Jurkat, Clone E6-1 (cell line): Measurements from ENCODE around the gene ETFB. TPM values are rescaled to one million over a fixed set of nuclear protein-coding genes. Genes with fewer than 3 reads are reported as not detected.
"Not testable (repeated sequence)": the region's sequence is repeated elsewhere in the genome, so short reads cannot be mapped to it uniquely, and the experiment has no call there.

Source experiments
- DNase-seq: peaks from one replicate; pipeline ENCODE4 v3.0.0-alpha.2; 2011; ENCODE audit warnings: low read depth, low spot score
- H3K4me3 ChIP-seq: 2 replicates; pipeline ENCODE4 v1.5.1; 2011; ENCODE audit warnings: mild to moderate bottlenecking, low read length, control low read depth, moderate library complexity
- polyA plus RNA-seq: library from polyadenylated mRNA; unstranded; fragments of >200 nt; gene quantifications from one replicate; pipeline ENCODE4 v1.2.1, GENCODE V29; 2012; ENCODE audit warnings: missing spikeins; ENCODE audit not compliant: insufficient read length, insufficient read depth

ETFB gene
- 160 TPM for polyA plus RNA-seq

DNA sequence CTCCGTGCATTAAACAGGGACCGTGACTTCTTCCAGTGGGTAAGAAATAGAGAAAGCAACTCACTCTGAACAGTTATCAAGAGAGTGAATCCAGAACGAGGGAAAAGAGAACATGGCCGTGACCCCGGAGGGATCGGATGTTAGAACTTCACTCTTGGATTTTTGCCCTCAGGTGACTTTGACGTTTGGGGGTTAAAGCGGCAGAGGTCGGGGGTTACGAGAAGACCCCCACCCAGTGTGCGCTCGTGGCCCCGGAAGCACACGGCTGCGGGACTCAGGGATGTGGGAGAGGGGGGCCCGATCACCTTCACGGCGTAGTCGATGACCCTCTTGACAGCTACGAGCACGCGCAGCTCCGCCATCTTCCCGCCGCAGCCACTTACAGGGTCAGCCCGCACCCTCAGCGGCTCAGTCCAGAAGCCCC, at the start of gene ETFB:
Gene ETFB, minus strand, starts transcription at position 424 of the 424 bp plus-strand sequence. Its CDS starts 62 bp downstream, at position 362.
- peak within 1 kb of the TSS; percentile 65 for H3K4me3 ChIP-seq
- DNase-seq, result no peak

DNA sequence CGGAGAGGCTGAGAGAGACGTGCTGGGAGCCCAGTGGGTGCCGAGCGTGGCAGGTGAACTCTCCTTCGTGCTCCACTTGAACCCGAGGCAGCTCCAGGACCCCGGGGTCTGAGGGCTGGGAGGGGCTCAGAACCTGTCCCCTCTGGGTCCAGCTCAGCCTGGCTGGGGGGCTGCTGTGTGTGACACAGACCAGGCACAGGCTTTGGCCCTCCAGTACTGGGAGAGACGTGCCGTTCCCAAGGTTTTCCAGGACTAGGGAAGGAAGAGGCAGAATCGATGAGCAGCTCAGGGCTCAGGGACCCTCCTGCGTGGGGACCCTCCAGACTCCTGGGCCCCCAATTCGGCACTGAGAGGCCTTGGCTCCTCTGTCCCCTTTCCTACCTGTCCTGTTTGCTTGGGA, 49.0 kb upstream of the ETFB start:
- no peak for DNase-seq
- no peak overlapping the region for H3K4me3 ChIP-seq

DNA sequence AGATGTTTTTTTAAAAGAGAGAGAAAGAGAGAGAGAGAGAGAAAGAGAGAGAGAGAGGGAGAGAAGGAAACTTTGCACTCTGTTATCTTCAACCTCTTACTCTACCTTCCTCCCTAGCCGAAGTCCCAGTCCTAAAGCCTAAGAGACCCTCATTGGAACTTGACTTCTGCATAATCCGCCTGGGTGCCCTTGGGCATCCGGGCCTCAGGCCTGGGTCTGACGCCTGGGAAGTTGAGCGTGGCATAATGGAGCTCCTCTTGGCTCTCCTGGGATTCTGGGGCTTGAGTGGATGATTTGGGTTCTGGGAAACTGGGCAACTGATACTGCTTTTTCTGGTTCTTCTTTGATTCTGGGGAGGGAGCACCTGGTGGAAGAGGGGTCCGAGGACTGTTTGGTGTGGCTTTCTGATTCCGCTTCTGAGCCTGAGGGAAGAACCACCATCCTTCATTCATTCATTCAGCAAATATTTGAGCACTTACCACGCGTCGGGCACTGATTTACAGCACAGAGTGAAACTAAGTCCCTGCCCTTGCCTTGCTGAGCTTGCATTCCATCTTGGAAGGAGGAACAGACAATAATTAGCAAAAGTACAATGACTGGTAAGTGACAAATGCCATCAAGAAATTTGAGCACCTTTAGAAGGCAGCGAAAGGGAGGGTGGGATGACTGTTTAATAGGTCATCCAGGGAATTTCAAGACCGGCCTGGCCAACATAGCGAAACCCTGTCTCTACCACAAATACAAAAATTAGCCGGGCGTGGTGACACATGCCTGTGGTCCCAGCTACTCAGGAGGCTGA, 45.0 kb upstream of the ETFB start:
- DNase-seq, result no peak
- no peak overlapping the region for H3K4me3 ChIP-seq

DNA sequence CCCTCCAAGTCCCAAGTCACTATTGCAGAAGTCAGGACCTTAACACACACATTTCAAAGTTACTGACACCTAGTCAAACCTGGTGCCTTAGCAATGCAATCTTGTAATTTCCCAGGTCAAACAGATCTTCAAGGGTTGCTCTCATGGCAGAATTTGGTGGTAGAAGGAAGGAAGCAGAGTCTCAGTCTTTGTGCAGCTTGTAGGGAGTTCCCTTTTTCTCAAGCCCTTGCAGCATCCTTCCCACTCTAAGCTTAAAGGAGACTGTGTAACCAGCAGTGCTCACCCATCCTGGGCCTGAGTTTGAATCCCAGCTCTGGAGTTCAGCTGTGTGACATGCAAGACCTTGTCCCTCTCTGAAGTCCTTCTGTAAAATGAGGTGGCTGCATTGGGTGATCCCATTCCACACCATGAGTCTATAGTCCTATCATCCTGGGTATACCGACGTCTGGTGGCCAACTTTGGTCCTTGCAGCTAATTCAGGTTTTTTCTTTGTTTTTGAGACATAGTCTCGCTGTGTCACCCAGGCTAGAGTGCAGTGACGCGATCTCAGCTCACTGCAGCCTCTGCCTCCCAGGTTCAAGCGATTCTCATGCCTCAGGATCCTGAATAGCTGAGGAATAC, 41.4 kb upstream of the ETFB start:
- no peak overlapping the region for H3K4me3 ChIP-seq
- DNase-seq, result peak; percentile 59

DNA sequence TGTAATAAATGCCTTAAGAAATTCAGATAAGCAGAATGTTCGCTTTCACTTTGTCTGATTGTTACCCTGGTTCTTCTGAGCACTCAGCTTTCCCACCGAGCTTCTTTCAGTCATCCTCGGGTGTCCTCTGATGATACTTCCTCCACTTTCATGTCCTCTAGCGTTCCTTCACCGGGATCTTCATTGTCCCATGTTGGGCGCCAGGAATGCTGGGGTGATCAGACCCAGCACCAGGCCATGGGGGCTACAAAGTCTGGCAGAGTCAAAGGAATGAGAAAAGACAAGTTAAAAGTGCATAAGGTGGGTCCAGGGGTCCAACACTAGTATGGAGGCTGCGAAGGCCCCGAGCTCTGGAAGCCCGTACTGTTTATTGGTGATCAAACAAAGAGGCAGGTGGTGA, 35.9 kb upstream of the ETFB start:
- H3K4me3 ChIP-seq, result no peak overlapping the region
- DNase-seq, result no peak

- not testable (repeated sequence) for DNase-seq, H3K4me3 ChIP-seq
These were observed 33.7 kb upstream of the ETFB start for GRCh38 chr19:51399936-51400335.

DNA sequence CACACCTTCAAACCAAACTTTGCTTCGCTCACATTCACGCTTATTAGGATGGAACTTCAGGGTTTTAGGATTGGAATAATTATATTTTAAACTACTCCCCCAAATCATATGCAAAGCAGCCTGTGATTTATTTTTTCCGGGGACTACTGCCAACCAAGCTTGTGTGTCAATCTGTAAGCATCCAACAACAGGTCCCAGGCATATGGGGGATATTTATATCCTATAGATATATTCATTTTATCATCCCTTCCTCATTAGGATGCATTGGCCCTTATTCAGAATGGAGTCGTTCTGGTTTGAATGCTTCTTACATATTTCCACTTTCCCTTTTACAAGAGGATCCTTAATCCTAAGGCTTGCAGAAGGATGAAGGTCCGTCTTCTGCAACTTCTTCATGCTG, 33.0 kb upstream of the ETFB start:
- no peak overlapping the region for H3K4me3 ChIP-seq
- DNase-seq, result no peak

DNA sequence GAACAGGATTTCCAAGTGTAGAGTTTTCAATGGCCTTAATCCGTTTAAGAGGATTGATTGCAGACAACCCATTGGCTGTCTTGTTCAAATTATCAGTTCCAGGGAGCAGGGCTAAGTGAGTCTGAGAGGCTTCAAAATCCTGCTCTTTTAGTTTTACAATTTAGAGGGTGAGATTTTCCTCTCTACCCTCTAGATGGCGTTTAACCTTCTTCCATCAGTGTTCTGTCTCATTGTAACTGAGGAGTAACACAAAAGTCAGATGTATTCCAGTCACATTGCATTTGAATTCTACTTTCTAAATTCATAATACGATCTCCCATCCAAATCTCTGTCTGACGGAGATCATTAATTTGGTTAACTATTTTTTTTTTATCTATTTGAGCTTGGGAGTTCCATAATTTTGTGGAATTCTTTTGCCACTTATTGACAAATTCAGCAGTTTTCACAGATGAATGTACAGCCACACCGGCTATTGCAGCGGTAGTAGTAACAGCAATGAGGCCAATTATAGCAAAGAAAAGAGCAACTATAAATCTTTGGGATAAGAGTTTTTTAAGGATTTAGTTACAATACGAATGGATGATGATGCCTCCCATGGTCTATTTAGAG, 32.0 kb upstream of the ETFB start:
- H3K4me3 ChIP-seq, result no peak overlapping the region
- DNase-seq, result peak; percentile 49

- H3K4me3 ChIP-seq, DNase-seq: not testable (repeated sequence)
These were observed 31.3 kb upstream of the ETFB start for GRCh38 chr19:51397453-51397852.

- no peak overlapping the region for H3K4me3 ChIP-seq
- no peak for DNase-seq
These were observed 30.0 kb upstream of the ETFB start for GRCh38 chr19:51396175-51396574.

DNA sequence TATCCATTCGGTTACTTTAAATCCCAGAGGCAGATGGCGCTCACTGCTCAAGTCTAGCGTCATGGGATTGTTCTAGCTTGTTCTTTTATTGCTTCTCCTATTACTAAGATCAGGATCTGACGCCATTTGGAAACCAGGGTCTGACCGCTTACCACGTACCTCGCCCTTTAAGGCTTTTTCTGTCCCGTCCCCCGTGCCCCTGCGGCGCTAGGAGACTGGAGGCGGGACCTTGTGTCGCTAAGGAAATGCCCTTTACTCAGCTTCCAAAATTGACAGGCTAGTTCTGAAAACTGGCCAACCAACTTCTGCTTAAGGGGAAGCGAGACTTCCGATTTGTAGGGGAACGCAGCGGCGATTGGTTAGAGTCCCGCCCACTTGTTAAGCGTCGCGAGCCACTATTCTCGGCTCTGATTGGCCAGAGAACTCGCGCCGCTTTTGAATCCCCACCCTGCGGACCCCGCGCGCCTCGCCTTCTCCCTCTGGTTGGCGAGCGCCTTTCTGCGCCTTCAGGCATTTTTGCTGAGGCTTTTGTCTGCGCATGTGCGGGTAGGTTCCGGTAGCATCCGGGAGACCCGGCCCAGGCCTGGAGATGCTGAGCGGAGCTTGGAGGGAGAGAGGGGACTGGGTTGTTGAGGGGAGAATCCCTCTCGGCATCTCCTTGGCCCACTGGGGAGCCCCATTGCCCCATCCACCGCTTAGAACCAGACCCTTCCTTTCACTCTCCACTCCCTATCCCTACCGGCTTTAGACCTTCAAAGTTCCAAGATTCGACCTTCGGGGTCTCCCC, 28.1 kb upstream of the ETFB start:
- H3K4me3 ChIP-seq, result peak overlapping the region; percentile 97
- peak; percentile 100 for DNase-seq

- DNase-seq, result no peak
These were observed 26.5 kb upstream of the ETFB start for GRCh38 chr19:51392701-51393100.

GRCh38 chr19:51391073-51391611, 25.0 kb upstream of the ETFB start:
- no peak overlapping the region for H3K4me3 ChIP-seq
- DNase-seq, result no peak

More at GRCh38 chr19:51392701-51393100, 26.5 kb upstream of the ETFB start:
- no peak overlapping the region for H3K4me3 ChIP-seq

- DNase-seq, result no peak
- H3K4me3 ChIP-seq, result no peak overlapping the region
These were observed 23.0 kb upstream of the ETFB start for GRCh38 chr19:51389143-51389542.

- no peak for DNase-seq
- H3K4me3 ChIP-seq, result no peak within 1 kb of the TSS
These were observed 21.8 kb upstream of the ETFB start, which contains the start of gene LIM2 for GRCh38 chr19:51387924-51388389. LIM2 (minus strand) TSS chr19:51387974; CDS start chr19:51387443, 531 bp downstream.

DNA sequence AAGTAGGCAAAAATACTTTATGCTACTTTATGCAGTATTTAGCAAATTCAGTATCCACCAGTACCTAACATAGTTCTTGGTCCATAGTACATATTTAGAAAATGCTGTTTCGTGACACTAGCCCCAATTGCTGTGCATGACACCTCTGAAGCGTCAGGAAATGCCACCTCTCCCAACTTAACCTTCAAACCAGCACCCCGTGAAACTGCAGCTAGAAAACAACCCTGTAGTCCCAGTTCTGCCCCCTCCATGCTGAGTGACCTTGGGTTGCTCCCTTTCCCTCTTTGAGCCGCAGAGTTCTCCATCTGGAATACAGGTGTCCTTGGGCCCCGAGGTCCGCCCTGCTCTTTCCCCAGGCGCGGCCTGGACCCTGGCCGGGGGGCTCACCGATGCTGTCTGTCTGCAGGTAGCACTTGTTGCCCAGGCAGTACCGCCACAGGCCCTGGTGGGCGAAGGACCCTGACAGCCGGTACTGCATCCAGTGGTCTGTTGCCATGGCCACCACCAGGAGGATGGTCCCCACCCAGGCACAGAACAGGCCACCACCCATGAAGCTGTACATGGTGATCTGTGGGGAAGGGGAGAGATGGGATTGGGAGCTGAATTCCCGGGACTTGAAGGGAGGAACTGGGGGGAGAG, 20.8 kb upstream of the ETFB start:
- no peak for DNase-seq
- no peak overlapping the region for H3K4me3 ChIP-seq

GRCh38 chr19:51382004-51382403, 15.8 kb upstream of the ETFB start:
- no peak overlapping the region for H3K4me3 ChIP-seq
- DNase-seq, result no peak

DNA sequence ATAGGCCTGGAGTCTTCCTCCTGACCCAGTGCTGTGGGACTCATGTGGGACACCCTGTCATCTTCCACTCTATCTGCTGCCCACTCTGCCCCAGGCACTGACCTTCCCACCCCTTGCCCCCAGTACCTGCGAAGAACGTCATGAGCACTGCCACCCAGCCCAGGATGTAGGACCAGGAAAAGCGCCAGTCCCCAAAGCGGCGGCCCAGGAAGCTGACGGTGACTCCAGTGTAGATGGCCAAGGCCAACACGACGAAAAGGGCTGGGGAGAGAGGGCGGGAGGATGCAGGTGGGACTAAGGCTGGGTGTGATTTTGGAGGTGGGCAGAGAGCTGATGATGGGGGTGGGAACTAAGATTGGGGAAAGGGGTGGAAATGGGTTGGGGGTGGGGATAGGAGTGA, 14.2 kb upstream of the ETFB start:
- no peak overlapping the region for H3K4me3 ChIP-seq
- no peak for DNase-seq
